Neuronal stem cell (in vitro differentiated cells): ENCODE data around the gene PRR14L.

Experiments used
- DNase-seq: peaks from one replicate; pipeline ENCODE4 v3.0.0-alpha.2; 2013; ENCODE audit warnings: low spot score
- H2AFZ ChIP-seq: one replicate; pipeline ENCODE4 v1.6.1; 2013; ENCODE audit warnings: mild to moderate bottlenecking, low read length, inconsistent platforms
- H2AK5ac ChIP-seq: 2 replicates; pipeline ENCODE4 v1.6.1; 2013; ENCODE audit warnings: low read depth, mild to moderate bottlenecking, inconsistent platforms, low read length, moderate library complexity, mixed read lengths
- H2BK120ac ChIP-seq: 2 replicates; pipeline ENCODE4 v1.6.1; 2013; ENCODE audit warnings: low read depth, mild to moderate bottlenecking, inconsistent platforms, low read length, moderate library complexity, mixed read lengths
- H2BK12ac ChIP-seq: one replicate; pipeline ENCODE4 v1.6.1; 2013; ENCODE audit warnings: low read length, inconsistent platforms
- H2BK15ac ChIP-seq: 2 replicates; pipeline ENCODE4 v1.6.1; 2013; ENCODE audit warnings: mild to moderate bottlenecking, low read length, inconsistent platforms, mixed read lengths
- H2BK5ac ChIP-seq: one replicate; pipeline ENCODE4 v1.6.1; 2013; ENCODE audit warnings: inconsistent platforms, mild to moderate bottlenecking, low read length, moderate library complexity
- H3K14ac ChIP-seq: one replicate; pipeline ENCODE4 v1.6.1; 2013; ENCODE audit warnings: low read length, inconsistent platforms
- H3K18ac ChIP-seq: 2 replicates; pipeline ENCODE4 v1.6.1; 2013; ENCODE audit warnings: low read length, inconsistent platforms
- H3K23ac ChIP-seq: 2 replicates; pipeline ENCODE4 v1.6.1; 2013; ENCODE audit warnings: low read depth, mild to moderate bottlenecking, mixed read lengths, low read length, inconsistent platforms; ENCODE audit not compliant: poor library complexity
- H3K27ac ChIP-seq: replicated peaks from 3 replicates; pipeline ENCODE4 v1.5.1; 2013; ENCODE audit warnings: low read length, inconsistent platforms
- H3K27me3 ChIP-seq, 3 experiments: 2 replicates each; pipeline ENCODE4 v1.6.1; 2013; ENCODE audit warnings: low read length in 3 of 3, mild to moderate bottlenecking in 2 of 3, inconsistent platforms in 1 of 3, low read depth in 1 of 3, mixed read lengths in 1 of 3, moderate library complexity in 1 of 3; ENCODE audit not compliant: control insufficient read depth in 3 of 3, insufficient read depth in 3 of 3
- H3K36me3 ChIP-seq, 2 donors: replicated peaks in 1 of 2; 2 replicates each; pipeline ENCODE4 v1.6.1; 2013; ENCODE audit warnings: low read length in 2 of 2; ENCODE audit not compliant: control insufficient read depth in 2 of 2, insufficient read depth in 2 of 2
- H3K4ac ChIP-seq: 2 replicates; pipeline ENCODE4 v1.6.1; 2013; ENCODE audit warnings: inconsistent platforms, mild to moderate bottlenecking, low read length, moderate library complexity
- H3K4me1 ChIP-seq, 2 donors: 1 replicate in 1 of 2; 2 replicates in 1 of 2; pipeline ENCODE4 v1.6.1; 2013; ENCODE audit warnings: low read length in 2 of 2, low read depth in 1 of 2; ENCODE audit not compliant: control insufficient read depth in 2 of 2, insufficient read depth in 1 of 2
- H3K4me2 ChIP-seq: one replicate; pipeline ENCODE4 v1.6.1; 2013; ENCODE audit warnings: mild to moderate bottlenecking, low read length, inconsistent platforms; ENCODE audit not compliant: insufficient read depth, poor library complexity, severe bottlenecking
- H3K4me3 ChIP-seq, 2 donors: 2 replicates each; pipeline ENCODE4 v1.5.1; 2013; ENCODE audit warnings: low read length in 2 of 2, mild to moderate bottlenecking in 2 of 2, inconsistent platforms in 1 of 2, moderate library complexity in 1 of 2
- H3K79me1 ChIP-seq: one replicate; pipeline ENCODE4 v1.6.1; 2013; ENCODE audit warnings: low read depth, mild to moderate bottlenecking, inconsistent platforms, low read length, moderate library complexity
- H3K9ac ChIP-seq: one replicate; pipeline ENCODE4 v1.6.1; 2013; ENCODE audit warnings: mild to moderate bottlenecking, low read depth, low read length, inconsistent platforms; ENCODE audit not compliant: poor library complexity
- H3K9me3 ChIP-seq, 2 donors: replicated peaks in 1 of 2; 2 replicates each; pipeline versions ENCODE3 to v1.6.1; 2013; ENCODE audit warnings: low read length in 2 of 2, mild to moderate bottlenecking in 2 of 2, inconsistent platforms in 1 of 2, low read depth in 1 of 2, mixed read lengths in 1 of 2, moderate library complexity in 1 of 2; ENCODE audit not compliant: control insufficient read depth in 2 of 2, insufficient read depth in 1 of 2
- H4K8ac ChIP-seq: one replicate; pipeline ENCODE4 v1.6.1; 2013; ENCODE audit warnings: low read depth, mild to moderate bottlenecking, inconsistent platforms, low read length, moderate library complexity
- H4K91ac ChIP-seq: one replicate; pipeline ENCODE4 v1.6.1; 2013; ENCODE audit warnings: low read length, low read depth, mild to moderate bottlenecking, inconsistent platforms; ENCODE audit not compliant: poor library complexity
- WGBS, 2 donors: extraction: QIAGEN DNeasy Blood & Tissue Kit; methylation state at CpG; one replicate each; pipeline ENCODE4 v1.1.7; 2013; ENCODE audit warnings: missing lambda C conversion rate in 2 of 2, mixed read lengths in 1 of 2; ENCODE audit not compliant: insufficient read length in 2 of 2, insufficient replicate concordance in 1 of 2; ENCODE audit errors: extremely low coverage in 2 of 2; 5-methylcytosine and 5-hydroxymethylcytosine counted together

The PRR14L gene

DNA sequence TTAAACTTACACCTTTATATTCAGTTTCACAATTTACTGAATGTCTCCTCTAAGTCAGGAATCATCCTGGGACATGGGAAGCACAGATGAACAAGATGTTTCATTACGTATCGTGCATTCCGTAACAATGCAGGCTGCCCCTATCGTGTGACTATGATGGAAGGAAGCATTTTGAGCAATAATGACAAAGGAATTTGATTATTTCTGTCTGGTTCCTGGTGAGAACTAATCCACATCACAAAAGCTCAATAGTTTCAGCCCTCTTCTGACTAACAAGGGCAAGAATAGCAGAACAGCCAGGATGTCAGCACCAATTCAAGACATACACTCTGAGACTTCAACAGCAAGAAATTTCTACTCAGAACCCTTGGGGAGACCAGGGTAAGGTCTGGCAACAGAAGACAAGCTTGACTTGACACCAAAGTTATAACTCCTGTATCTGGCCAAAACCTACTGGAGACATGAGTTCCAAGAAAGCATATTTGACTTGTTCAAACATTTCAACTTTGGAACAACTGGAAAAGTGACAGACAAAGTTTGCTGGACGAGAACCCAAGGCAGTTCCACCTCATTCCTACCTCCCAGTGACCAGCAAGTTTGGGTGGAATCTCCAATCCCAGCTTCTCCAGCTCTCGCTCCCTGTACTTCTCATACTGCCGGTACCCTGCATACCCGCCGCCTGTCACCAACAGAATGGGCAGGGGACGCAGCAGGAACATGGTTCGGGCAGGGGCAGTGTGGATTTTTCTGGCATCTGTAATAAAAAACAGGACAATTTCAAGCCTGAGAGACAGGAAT, 102.2 kb downstream of the PRR14L start:
- no peak overlapping the region for H3K4me3 ChIP-seq
- no peak overlapping the region for H3K4ac ChIP-seq
- H4K91ac ChIP-seq: no peak overlapping the region
- H3K14ac ChIP-seq: no peak overlapping the region
- H3K27me3 ChIP-seq: no peaks in the 10 kb centered on the region
- no peak overlapping the region for H2BK12ac ChIP-seq
- no peak overlapping the region for H3K23ac ChIP-seq
- H2BK15ac ChIP-seq: no peak overlapping the region
- peaks cover 1% of the 10 kb centered on the region for H3K79me1 ChIP-seq
- H3K4me1 ChIP-seq: no peaks in the 10 kb centered on the region
- H2BK5ac ChIP-seq: no peak overlapping the region
- H2BK120ac ChIP-seq: no peak overlapping the region
- H3K18ac ChIP-seq: no peak overlapping the region
- H3K9me3 ChIP-seq: no peaks in the 10 kb centered on the region
- H3K27ac ChIP-seq: no peak overlapping the region
- H2AFZ ChIP-seq: no peak overlapping the region
- DNase-seq: no peak
- H3K4me2 ChIP-seq: no peak overlapping the region
- peaks cover 10 to 57% of the 10 kb centered on the region in 2 donors for H3K36me3 ChIP-seq
- H2AK5ac ChIP-seq: no peak overlapping the region
- no peak overlapping the region for H3K9ac ChIP-seq
- H4K8ac ChIP-seq: no peak overlapping the region
- WGBS, 2 donors: no CpG with 5 or more reads among the region's 11 CpGs

DNA sequence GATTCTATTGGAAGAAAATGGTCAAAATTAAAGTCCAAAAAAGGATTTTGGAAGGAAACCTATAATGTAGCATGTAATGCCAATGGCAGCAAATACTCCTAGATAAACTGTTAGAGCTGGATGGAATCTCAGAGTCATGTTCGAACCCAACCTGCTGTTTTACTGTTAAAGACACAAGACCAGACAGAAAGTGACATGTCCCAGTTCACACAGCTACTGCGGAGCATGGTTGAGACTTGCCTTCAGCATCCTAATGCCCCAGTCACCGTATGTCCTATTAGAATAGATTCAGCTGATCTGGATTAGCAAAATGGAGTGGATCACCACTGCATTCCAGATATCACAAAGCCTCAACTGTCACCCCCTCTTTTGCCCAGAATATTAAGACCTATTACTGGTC, 102.9 kb downstream of the PRR14L start:
- H2BK12ac ChIP-seq: no peak overlapping the region
- H2AFZ ChIP-seq: no peak overlapping the region
- no peak for DNase-seq
- H3K9ac ChIP-seq: no peak overlapping the region
- H4K91ac ChIP-seq: no peak overlapping the region
- H3K4me3 ChIP-seq: no peak overlapping the region
- no peak overlapping the region for H2AK5ac ChIP-seq
- H2BK120ac ChIP-seq: no peak overlapping the region
- no peaks in the 10 kb centered on the region for H3K79me1 ChIP-seq
- no peak overlapping the region for H2BK15ac ChIP-seq
- H3K27me3 ChIP-seq: no peaks in the 10 kb centered on the region
- no peak overlapping the region for H3K4ac ChIP-seq
- H3K36me3 ChIP-seq: peaks cover 10 to 60% of the 10 kb centered on the region in 2 donors
- WGBS, 2 donors: no CpG with 5 or more reads among the region's 3 CpGs
- no peaks in the 10 kb centered on the region for H3K9me3 ChIP-seq
- H4K8ac ChIP-seq: no peak overlapping the region
- H3K23ac ChIP-seq: no peak overlapping the region
- no peak overlapping the region for H3K18ac ChIP-seq
- no peak overlapping the region for H2BK5ac ChIP-seq
- H3K4me1 ChIP-seq: no peaks in the 10 kb centered on the region
- no peak overlapping the region for H3K14ac ChIP-seq
- no peak overlapping the region for H3K27ac ChIP-seq
- H3K4me2 ChIP-seq: no peak overlapping the region

DNA sequence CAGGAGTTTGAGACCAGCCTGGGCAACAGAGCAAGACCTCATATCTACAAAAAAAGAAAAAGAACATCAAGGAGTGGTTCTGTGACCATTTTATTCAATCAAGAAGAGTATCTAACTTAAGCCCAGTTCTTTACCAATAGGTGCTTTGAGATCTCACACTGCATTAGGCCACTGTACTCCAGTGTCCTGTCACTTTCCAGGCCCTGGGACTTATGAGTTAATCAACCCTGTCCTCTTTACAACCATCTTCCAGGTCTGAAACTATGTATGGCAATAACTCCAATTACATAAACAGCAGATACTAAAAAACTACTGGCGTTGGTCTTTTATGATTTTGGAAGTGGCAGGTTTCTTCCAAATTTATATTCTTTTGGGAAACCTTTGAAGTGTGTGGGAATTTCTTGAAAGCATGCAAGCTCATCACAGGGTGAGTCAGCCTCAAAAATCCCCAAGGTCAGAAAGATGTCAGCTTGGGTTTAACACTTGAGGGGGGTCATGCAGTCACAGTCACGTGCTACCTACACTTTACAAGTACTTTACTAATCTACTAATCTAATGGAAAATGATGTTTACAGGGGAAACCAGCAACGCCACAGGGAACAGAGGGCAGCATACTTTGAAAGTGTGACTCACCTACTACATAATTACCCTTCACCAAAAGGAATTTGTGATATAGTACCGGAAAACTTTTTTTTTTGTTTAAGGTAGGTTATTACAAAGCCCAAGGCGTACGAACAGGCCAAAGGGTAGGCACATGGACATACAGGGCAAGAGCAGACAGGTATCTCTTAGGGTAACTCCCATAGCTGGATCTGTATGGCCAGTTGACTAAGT, 103.5 kb downstream of the PRR14L start:
- H3K27me3 ChIP-seq: no peaks in the 10 kb centered on the region
- H3K79me1 ChIP-seq: no peaks in the 10 kb centered on the region
- no peak overlapping the region for H2BK120ac ChIP-seq
- H3K23ac ChIP-seq: no peak overlapping the region
- no peak overlapping the region for H3K18ac ChIP-seq
- H3K4me3 ChIP-seq: no peak overlapping the region
- no peak overlapping the region for H3K4me2 ChIP-seq
- H3K4ac ChIP-seq: no peak overlapping the region
- no peak overlapping the region for H4K91ac ChIP-seq
- no CpG with 5 or more reads among the region's 6 CpGs for WGBS, 2 donors
- H3K36me3 ChIP-seq: peaks cover 10 to 63% of the 10 kb centered on the region in 2 donors
- no peak overlapping the region for H3K14ac ChIP-seq
- no peak overlapping the region for H2BK15ac ChIP-seq
- no peak overlapping the region for H3K9ac ChIP-seq
- no peak overlapping the region for H2AK5ac ChIP-seq
- H4K8ac ChIP-seq: no peak overlapping the region
- no peak overlapping the region for H3K27ac ChIP-seq
- H3K4me1 ChIP-seq: no peaks in the 10 kb centered on the region
- no peaks in the 10 kb centered on the region for H3K9me3 ChIP-seq
- DNase-seq: no peak
- no peak overlapping the region for H2AFZ ChIP-seq
- H2BK5ac ChIP-seq: no peak overlapping the region
- no peak overlapping the region for H2BK12ac ChIP-seq

DNA sequence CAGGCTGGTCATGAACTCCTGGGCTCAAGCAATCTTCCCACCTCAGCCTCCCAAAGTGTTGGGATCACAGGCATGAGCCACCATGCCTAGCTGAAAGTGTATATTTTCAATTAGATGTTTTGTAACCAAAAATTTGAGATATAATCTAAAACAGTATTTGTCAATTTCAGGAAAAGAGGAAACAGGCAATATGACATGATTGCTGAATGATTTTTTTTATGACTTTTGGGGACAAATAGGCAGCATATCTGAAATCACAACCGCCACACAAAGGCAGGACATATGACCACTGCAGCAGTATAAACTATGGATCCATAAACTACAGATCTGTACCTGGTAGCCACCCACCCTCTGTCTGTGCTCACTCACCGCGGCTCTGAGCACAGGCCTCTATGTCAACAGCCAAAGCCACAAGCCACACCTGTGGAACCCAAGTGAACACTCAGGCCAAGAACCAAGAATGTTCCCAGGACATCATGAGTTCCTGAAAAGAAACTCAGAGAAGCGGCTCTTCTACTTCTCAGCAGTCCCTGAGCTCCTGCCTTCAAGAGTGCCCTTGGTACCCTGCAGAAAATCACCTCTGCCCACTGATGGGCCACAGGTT, 110.4 kb downstream of the PRR14L start:
- Histone ChIP-seq H4K8ac (no peak overlapping the region), H3K27me3 (no peaks in the 10 kb centered on the region), H3K9ac (no peak overlapping the region), H2AFZ (no peak overlapping the region), H2AK5ac (no peak overlapping the region), H3K4me1 (no peaks in the 10 kb centered on the region), H4K91ac (no peak overlapping the region), H2BK5ac (no peak overlapping the region), H3K36me3 (peaks cover 0 to 17% of the 10 kb centered on the region in 2 donors), H3K79me1 (peaks cover 6% of the 10 kb centered on the region), H3K27ac (no peak overlapping the region), H3K9me3 (no peaks in the 10 kb centered on the region), H3K4me2 (no peak overlapping the region), H2BK15ac (no peak overlapping the region), H2BK120ac (no peak overlapping the region), H3K14ac (no peak overlapping the region), H3K4me3 (no peak overlapping the region), H3K18ac (no peak overlapping the region), H2BK12ac (no peak overlapping the region), H3K4ac (no peak overlapping the region), H3K23ac (no peak overlapping the region)
- DNase-seq: no peak
- no CpG with 5 or more reads among the region's 4 CpGs for WGBS, 2 donors
